Endodermal cell (in vitro differentiated cells): ENCODE measurements around the gene DSCAML1. TPM values are rescaled to one million over a fixed set of nuclear protein-coding genes. Genes with fewer than 3 reads are reported as not detected.

Source experiments
- DNase-seq: peaks from one replicate; pipeline ENCODE4 v3.0.0-alpha.2; 2017
- H3K27ac ChIP-seq: 2 replicates; pipeline ENCODE4 v1.5.1; 2013; ENCODE audit warnings: mild to moderate bottlenecking, low read depth, low read length, moderate library complexity
- H3K27me3 ChIP-seq: 2 replicates; pipeline ENCODE4 v1.6.1; 2013; ENCODE audit warnings: mild to moderate bottlenecking, low read length, moderate library complexity; ENCODE audit not compliant: insufficient read depth, control insufficient read depth, poor library complexity, severe bottlenecking
- H3K36me3 ChIP-seq: 2 replicates; pipeline ENCODE4 v1.7.0; 2013; ENCODE audit warnings: mild to moderate bottlenecking, low read length, moderate library complexity; ENCODE audit not compliant: control insufficient read depth, insufficient read depth
- H3K4me1 ChIP-seq: one replicate; pipeline ENCODE4 v1.7.0; 2013; ENCODE audit warnings: low read length; ENCODE audit not compliant: control insufficient read depth, insufficient read depth
- H3K4me3 ChIP-seq: 2 replicates; pipeline ENCODE4 v1.5.1; 2013; ENCODE audit warnings: mild to moderate bottlenecking, low read length, moderate library complexity
- H3K9ac ChIP-seq: 2 replicates; pipeline ENCODE4 v1.6.1; 2013; ENCODE audit warnings: mild to moderate bottlenecking, low read length, moderate library complexity; ENCODE audit not compliant: poor library complexity, severe bottlenecking; ENCODE audit errors: extremely low read depth
- H3K9me3 ChIP-seq: 2 replicates; pipeline ENCODE4 v1.6.1; 2013; ENCODE audit warnings: mild to moderate bottlenecking, low read length, moderate library complexity; ENCODE audit not compliant: control insufficient read depth
- H3K27ac Mint-ChIP-seq: 2 replicates; pipeline ENCODE4 v1.8.0; 2020; ENCODE audit warnings: mixed read lengths
- H3K27me3 Mint-ChIP-seq: 2 replicates; pipeline ENCODE4 v1.8.0; 2021; ENCODE audit warnings: mild to moderate bottlenecking, mixed read lengths; ENCODE audit not compliant: insufficient read depth
- H3K36me3 Mint-ChIP-seq: 2 replicates; pipeline ENCODE4 v1.8.0; 2020; ENCODE audit warnings: low read depth, mixed read lengths
- H3K4me1 Mint-ChIP-seq: 2 replicates; pipeline ENCODE4 v1.8.0; 2020; ENCODE audit warnings: mixed read lengths
- H3K4me3 Mint-ChIP-seq: 2 replicates; pipeline ENCODE4 v1.8.0; 2020; ENCODE audit warnings: mild to moderate bottlenecking, moderate library complexity, mixed read lengths
- H3K9me3 Mint-ChIP-seq: 2 replicates; pipeline ENCODE4 v1.8.0; 2020; ENCODE audit warnings: mild to moderate bottlenecking, mixed read lengths
- WGBS, 2 experiments: methylation state at CpG; one replicate each; pipeline versions ENCODE4 v1.1.5 to v1.1.7; 2013; ENCODE audit warnings: missing lambda C conversion rate in 2 of 2, mixed read lengths in 1 of 2; ENCODE audit not compliant: insufficient coverage in 1 of 2, insufficient read length in 1 of 2; 5-methylcytosine and 5-hydroxymethylcytosine counted together
- total RNA-seq, 2 donors: library from RNA; stranded (reverse); fragmentation: NEBNext Ultra II Directional in 1 of 2; extraction: Animal tissue kit (Norgen Biotek cat#: 25700) in 1 of 2; gene quantifications; 2 replicates in 1 of 2; 3 replicates in 1 of 2; pipeline ENCODE4 v1.2.1, GENCODE V29; 2021
- TF ChIP-seq, protein P1 (sequence below): fragments of 200-600 bp; sonication (generic); conservative IDR thresholded peaks from 2 replicates; pipeline ENCODE4 v1.5.0; 2021; ENCODE audit warnings: antibody characterized with exemption, mild to moderate bottlenecking

DSCAML1 gene
- total RNA-seq, 2 donors from 2014 or later = 5.6 to 10.9 TPM

DNA sequence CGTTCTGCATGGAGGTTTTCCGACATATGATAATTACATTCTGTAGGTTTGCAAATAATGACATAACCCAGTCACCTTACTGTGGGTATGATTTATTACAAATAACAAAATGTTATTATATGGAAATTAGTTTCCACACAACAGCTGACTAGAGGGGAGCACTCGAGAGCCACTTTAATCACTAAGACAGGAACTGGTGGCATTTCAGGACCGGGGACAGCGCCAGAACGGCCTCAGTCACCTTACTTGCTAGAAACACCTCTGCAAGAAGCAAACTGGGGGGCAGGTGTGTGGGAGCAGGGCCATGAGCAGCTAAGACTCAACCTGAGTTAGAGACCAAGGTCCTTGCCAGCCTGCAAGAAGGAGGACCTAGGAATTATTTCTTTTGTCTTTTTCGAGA lies 199.9 kb downstream of the DSCAML1 start:
- peaks cover 12% of the 10 kb centered on the region for H3K4me1 Mint-ChIP-seq
- no peak overlapping the region for H3K4me3 Mint-ChIP-seq
- DNase-seq = peak; percentile 94
- no peaks in the 10 kb centered on the region for H3K36me3 Mint-ChIP-seq
- H3K36me3 ChIP-seq = no peaks in the 10 kb centered on the region
- no peak overlapping the region for H3K27ac Mint-ChIP-seq
- H3K9me3 ChIP-seq = no peaks in the 10 kb centered on the region
- TF ChIP-seq, protein P1, sequence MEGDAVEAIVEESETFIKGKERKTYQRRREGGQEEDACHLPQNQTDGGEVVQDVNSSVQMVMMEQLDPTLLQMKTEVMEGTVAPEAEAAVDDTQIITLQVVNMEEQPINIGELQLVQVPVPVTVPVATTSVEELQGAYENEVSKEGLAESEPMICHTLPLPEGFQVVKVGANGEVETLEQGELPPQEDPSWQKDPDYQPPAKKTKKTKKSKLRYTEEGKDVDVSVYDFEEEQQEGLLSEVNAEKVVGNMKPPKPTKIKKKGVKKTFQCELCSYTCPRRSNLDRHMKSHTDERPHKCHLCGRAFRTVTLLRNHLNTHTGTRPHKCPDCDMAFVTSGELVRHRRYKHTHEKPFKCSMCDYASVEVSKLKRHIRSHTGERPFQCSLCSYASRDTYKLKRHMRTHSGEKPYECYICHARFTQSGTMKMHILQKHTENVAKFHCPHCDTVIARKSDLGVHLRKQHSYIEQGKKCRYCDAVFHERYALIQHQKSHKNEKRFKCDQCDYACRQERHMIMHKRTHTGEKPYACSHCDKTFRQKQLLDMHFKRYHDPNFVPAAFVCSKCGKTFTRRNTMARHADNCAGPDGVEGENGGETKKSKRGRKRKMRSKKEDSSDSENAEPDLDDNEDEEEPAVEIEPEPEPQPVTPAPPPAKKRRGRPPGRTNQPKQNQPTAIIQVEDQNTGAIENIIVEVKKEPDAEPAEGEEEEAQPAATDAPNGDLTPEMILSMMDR = no peak
- no peak overlapping the region for H3K27ac ChIP-seq
- peaks cover 23% of the 10 kb centered on the region for H3K27me3 Mint-ChIP-seq
- no peak overlapping the region for H3K4me3 ChIP-seq
- 25 to 58% methylated on average over 2 to 7 of the region's 7 CpGs for WGBS, 2 experiments
- H3K9ac ChIP-seq = no peak overlapping the region
- H3K9me3 Mint-ChIP-seq = no peaks in the 10 kb centered on the region
- peaks cover 53% of the 10 kb centered on the region for H3K27me3 ChIP-seq
- no peaks in the 10 kb centered on the region for H3K4me1 ChIP-seq

DNA sequence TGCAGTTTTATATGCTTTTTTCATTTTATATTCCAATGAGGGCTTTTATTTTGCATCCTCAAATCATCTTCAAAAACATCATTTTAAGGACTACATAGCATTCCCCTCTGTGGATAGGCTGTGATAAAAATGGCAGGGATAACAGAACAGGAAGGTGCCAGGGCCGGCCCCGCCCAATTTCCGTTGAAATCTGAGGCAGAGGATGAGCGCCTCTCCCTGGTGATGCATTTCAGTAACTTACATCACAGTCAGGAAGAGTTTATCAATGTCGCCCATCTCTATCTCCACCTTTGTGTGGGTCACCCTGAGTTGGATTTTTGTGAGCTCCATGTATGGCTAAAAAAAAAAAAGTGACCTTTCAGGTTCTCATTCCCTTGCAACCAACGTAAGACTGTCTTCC lies 201.6 kb downstream of the DSCAML1 start:
- H3K9me3 ChIP-seq = no peaks in the 10 kb centered on the region
- peaks cover 64% of the 10 kb centered on the region for H3K27me3 ChIP-seq
- DNase-seq = no peak
- Mint-ChIP-seq H3K4me3 (no peak overlapping the region), H3K27ac (no peak overlapping the region), H3K9me3 (no peaks in the 10 kb centered on the region), H3K36me3 (no peaks in the 10 kb centered on the region), H3K4me1 (peaks cover 5% of the 10 kb centered on the region), H3K27me3 (peaks cover 21% of the 10 kb centered on the region)
- no peaks in the 10 kb centered on the region for H3K4me1 ChIP-seq
- H3K9ac ChIP-seq = no peak overlapping the region
- TF ChIP-seq, protein P1 = peak; percentile 37
- H3K4me3 ChIP-seq = no peak overlapping the region
- no peak overlapping the region for H3K27ac ChIP-seq
- 69 to 76% methylated on average over 3 to 6 of the region's 6 CpGs for WGBS, 2 experiments
- H3K36me3 ChIP-seq = no peaks in the 10 kb centered on the region

DNA sequence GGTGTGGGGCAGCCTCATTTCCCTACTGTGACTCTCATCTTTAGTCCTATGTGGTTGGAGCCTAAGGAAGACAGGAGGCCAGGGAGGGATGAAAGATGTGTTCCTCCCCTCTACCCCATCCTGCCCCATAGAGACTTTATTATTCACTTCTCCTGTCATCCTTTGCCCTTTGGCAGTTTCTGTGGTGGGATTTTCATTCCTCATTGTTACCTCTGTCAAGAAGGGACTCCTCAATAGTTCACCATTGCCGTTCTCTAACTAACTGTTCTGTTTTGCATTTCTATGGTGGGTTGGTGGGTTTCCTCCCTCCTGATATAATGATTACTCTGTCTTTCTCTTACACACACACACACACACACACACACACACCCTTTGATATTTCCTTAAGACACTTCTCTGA lies 202.3 kb downstream of the DSCAML1 start:
- Mint-ChIP-seq H3K4me1 (no peaks in the 10 kb centered on the region), H3K27ac (no peak overlapping the region), H3K9me3 (no peaks in the 10 kb centered on the region), H3K27me3 (peaks cover 17% of the 10 kb centered on the region), H3K36me3 (no peaks in the 10 kb centered on the region), H3K4me3 (no peak overlapping the region)
- H3K4me1 ChIP-seq = no peaks in the 10 kb centered on the region
- no peak for DNase-seq
- peaks cover 65% of the 10 kb centered on the region for H3K27me3 ChIP-seq
- H3K27ac ChIP-seq = no peak overlapping the region
- H3K36me3 ChIP-seq = no peaks in the 10 kb centered on the region
- H3K9me3 ChIP-seq = no peaks in the 10 kb centered on the region
- TF ChIP-seq, protein P1 = no peak
- no peak overlapping the region for H3K4me3 ChIP-seq
- H3K9ac ChIP-seq = no peak overlapping the region
- WGBS, 2 experiments = no CpG with 5 or more reads among the region's 1 CpG
